ENCODE results near the gene PDGFD.

PDGFD gene

DNA sequence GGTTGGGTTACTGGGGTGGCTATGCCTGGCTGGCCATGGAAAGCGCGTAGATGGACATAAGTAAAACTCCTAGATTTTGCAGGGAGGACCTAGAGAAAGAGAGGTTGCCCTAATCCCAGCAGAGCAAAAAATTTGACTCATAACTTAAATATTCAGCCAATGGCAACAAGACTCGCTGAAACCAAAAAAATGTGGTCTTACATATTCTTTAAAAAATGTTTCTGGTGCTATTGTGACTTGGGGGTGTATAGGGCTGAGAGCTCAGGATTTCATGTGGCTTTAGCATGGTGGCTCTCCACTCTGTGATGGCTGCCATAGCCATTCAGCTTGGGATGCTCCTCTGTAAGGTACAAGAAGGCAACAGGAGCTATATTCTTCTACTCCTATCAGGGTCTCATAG, 27.2 kb upstream of the PDGFD start:
- CTCF ChIA-PET: no interaction called here
- POLR2A ChIA-PET (ENCODE audit: low non-redundant PET): no interaction called here
- TF ChIP-seq, protein P1, sequence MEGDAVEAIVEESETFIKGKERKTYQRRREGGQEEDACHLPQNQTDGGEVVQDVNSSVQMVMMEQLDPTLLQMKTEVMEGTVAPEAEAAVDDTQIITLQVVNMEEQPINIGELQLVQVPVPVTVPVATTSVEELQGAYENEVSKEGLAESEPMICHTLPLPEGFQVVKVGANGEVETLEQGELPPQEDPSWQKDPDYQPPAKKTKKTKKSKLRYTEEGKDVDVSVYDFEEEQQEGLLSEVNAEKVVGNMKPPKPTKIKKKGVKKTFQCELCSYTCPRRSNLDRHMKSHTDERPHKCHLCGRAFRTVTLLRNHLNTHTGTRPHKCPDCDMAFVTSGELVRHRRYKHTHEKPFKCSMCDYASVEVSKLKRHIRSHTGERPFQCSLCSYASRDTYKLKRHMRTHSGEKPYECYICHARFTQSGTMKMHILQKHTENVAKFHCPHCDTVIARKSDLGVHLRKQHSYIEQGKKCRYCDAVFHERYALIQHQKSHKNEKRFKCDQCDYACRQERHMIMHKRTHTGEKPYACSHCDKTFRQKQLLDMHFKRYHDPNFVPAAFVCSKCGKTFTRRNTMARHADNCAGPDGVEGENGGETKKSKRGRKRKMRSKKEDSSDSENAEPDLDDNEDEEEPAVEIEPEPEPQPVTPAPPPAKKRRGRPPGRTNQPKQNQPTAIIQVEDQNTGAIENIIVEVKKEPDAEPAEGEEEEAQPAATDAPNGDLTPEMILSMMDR (conservative IDR thresholded peaks at IDR 0.05; ENCODE audit: low read depth): no peak

GRCh38 chr11:104183593-104183992, 19.6 kb upstream of the PDGFD start:
- TF ChIP-seq, protein P1 (conservative IDR thresholded peaks at IDR 0.05; ENCODE audit: low read depth): no peak
- ChIA-PET POLR2A (ENCODE audit: low non-redundant PET) (no interaction called here), CTCF (interaction anchor here (0.5 to 0.8 kb wide), 2 partner anchors 21 to 1180 kb away, joined by 4 read pairs; no protein-coding TSS in a partner anchor)
- no peak for DNase-seq (ENCODE audit: low spot score)
- no peak overlapping the region for H3K27ac ChIP-seq

More for the DNA sequence above, 27.2 kb upstream of the PDGFD start:
- no peak for DNase-seq (ENCODE audit: low spot score)
- H3K27ac ChIP-seq: no peak overlapping the region

- TF ChIP-seq, protein P1 (conservative IDR thresholded peaks at IDR 0.05; ENCODE audit: low read depth): no peak
- POLR2A ChIA-PET (ENCODE audit: low non-redundant PET): no interaction called here
- H3K27ac ChIP-seq: no peak overlapping the region
- no peak for DNase-seq (ENCODE audit: low spot score)
- CTCF ChIA-PET: interaction anchor here (0.7 kb wide), 1 partner anchor 1936 kb away, joined by 3 read pairs; no protein-coding TSS in a partner anchor
Measured at GRCh38 chr11:104175769-104176168, 11.8 kb upstream of the PDGFD start.

GRCh38 chr11:104169091-104169490, 5.1 kb upstream of the PDGFD start:
- CTCF ChIA-PET: no interaction called here
- no peak overlapping the region for H3K27ac ChIP-seq
- POLR2A ChIA-PET (ENCODE audit: low non-redundant PET): no interaction called here
- TF ChIP-seq, protein P1 (conservative IDR thresholded peaks at IDR 0.05; ENCODE audit: low read depth): no peak
- DNase-seq (ENCODE audit: low spot score): no peak

DNA sequence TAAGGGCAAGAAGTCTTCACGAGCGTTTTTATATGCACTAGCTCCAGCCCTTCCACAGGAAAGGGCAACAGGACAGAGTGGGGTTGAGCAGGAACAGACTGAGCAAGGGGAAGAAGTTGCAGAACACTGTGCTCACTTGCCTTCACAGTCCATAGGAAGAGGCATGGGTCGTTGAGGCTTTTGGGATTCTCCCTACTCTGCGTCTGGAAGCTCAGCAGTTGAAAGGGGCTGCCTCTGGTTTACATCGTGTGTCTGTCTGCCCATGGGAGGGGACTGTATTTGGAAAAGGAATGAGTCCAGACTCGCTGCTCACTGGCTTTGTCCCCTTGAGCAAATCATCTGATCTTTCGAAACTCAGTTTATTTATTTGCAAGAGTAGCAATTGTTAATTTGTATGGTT, 1.1 kb upstream of the PDGFD start:
- DNase-seq (ENCODE audit: low spot score): no peak
- no peak overlapping the region for H3K27ac ChIP-seq
- ChIA-PET CTCF (interaction anchor here (0.5 to 0.9 kb wide), 3 partner anchors 484 to 1596 kb away, joined by 3 to 5 read pairs (median 3); no protein-coding TSS in a partner anchor), POLR2A (ENCODE audit: low non-redundant PET) (no interaction called here)
- TF ChIP-seq, protein P1 (conservative IDR thresholded peaks at IDR 0.05; ENCODE audit: low read depth): no peak

GRCh38 chr11:104163100-104164027, 583 bp downstream of the PDGFD start:
- H3K27ac ChIP-seq: no peak overlapping the region
- POLR2A ChIA-PET (ENCODE audit: low non-redundant PET): no interaction called here
- TF ChIP-seq, protein P1 (conservative IDR thresholded peaks at IDR 0.05; ENCODE audit: low read depth): no peak

More at GRCh38 chr11:104163100-104164027, 583 bp downstream of the PDGFD start:
- CTCF ChIA-PET: interaction anchor here (0.5 to 1.1 kb wide), 5 partner anchors 20 to 481 kb away, joined by 3 to 6 read pairs (median 4); no protein-coding TSS in a partner anchor
- peak; percentile 2 for DNase-seq (ENCODE audit: low spot score)
